Loucy (cell line): ENCODE data around the gene CCDC196.

ENCODE experiments used
- CTCF ChIP-seq: fragments of 200-600 bp; sonication (generic); conservative IDR thresholded peaks from 2 replicates; pipeline ENCODE4 v1.5.1; 2014; ENCODE audit warnings: mild to moderate bottlenecking, antibody characterized with exemption, low read length
- EZH2phosphoT487 ChIP-seq: fragments of 200-600 bp; IDR thresholded peaks from 2 replicates; pipeline ENCODE4 v1.6.1; 2018; ENCODE audit warnings: antibody characterized with exemption, mild to moderate bottlenecking, moderate library complexity, borderline replicate concordance

GRCh38 chr14:66440801-66441200, 45.4 kb upstream of the CCDC196 start:
- TF ChIP-seq EZH2phosphoT487: no peak
- TF ChIP-seq CTCF: no peak
